ENCODE data around the gene DOCK11.
"Not testable (repeated sequence)": the region's sequence is repeated elsewhere in the genome, so short reads cannot be mapped to it uniquely, and the experiment has no call there.

DOCK11 gene

DNA sequence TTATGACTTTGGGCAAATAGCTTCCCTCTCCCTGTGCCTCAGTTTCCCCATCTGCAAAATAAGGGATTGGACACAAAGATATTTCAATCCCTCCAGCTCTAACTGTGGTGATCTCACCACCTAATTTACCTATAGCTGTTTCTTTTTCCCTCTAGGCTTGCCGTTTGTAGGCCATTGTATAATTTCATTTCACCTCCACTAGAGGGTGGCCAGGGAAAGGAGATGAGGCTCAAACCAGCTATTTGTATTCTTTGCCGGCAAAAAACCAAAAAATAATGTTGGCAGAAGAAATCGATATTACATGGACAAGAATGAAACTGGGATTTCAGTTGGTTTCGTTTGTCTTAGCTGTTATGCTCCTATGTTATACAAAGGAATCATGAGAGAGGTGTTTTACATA is 36.1 kb upstream of the DOCK11 start:
- Histone ChIP-seq H3K36me3 (ENCODE audit: insufficient read depth, low read length) (no peaks in the 10 kb centered on the region), H3K79me2 (ENCODE audit: insufficient read depth, low read length) (no peaks in the 10 kb centered on the region), H3K4me3 (ENCODE audit: low read depth in 1 of 2, low read length in 2 of 2) (no peak overlapping the region), H3K4me2 (ENCODE audit: insufficient read depth, low read length) (no peak overlapping the region), H4K20me1 (ENCODE audit: insufficient read depth, low read length) (no peaks in the 10 kb centered on the region), H3K4me1 (ENCODE audit: insufficient read depth, low read length) (no peaks in the 10 kb centered on the region), H3K27ac (ENCODE audit: low read length) (no peak overlapping the region), H2AFZ (ENCODE audit: low read depth, low read length) (no peak overlapping the region), H3K9ac (ENCODE audit: low read depth, low read length) (no peak overlapping the region), H3K27me3 (ENCODE audit: insufficient read depth, low read length, poor library complexity) (no peaks in the 10 kb centered on the region), H3K9me3 (ENCODE audit: insufficient read depth, low read length, severe bottlenecking) (no peaks in the 10 kb centered on the region)
- TF ChIP-seq, protein P1, sequence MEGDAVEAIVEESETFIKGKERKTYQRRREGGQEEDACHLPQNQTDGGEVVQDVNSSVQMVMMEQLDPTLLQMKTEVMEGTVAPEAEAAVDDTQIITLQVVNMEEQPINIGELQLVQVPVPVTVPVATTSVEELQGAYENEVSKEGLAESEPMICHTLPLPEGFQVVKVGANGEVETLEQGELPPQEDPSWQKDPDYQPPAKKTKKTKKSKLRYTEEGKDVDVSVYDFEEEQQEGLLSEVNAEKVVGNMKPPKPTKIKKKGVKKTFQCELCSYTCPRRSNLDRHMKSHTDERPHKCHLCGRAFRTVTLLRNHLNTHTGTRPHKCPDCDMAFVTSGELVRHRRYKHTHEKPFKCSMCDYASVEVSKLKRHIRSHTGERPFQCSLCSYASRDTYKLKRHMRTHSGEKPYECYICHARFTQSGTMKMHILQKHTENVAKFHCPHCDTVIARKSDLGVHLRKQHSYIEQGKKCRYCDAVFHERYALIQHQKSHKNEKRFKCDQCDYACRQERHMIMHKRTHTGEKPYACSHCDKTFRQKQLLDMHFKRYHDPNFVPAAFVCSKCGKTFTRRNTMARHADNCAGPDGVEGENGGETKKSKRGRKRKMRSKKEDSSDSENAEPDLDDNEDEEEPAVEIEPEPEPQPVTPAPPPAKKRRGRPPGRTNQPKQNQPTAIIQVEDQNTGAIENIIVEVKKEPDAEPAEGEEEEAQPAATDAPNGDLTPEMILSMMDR (IDR thresholded peaks at IDR 0.05; ENCODE audit: borderline replicate concordance, extremely low read depth, low read length, poor library complexity, severe bottlenecking): peak; percentile 54
- no peak for TF ChIP-seq EZH2 (IDR thresholded peaks at IDR 0.05; ENCODE audit: borderline replicate concordance, low read depth, low read length, severe bottlenecking)
- ATAC-seq (ENCODE audit: insufficient read depth, low read depth) (0 out of 3 replicates have a peak, but pooled peaks have one; percentile 47), DNase-seq (no peak)

DNA sequence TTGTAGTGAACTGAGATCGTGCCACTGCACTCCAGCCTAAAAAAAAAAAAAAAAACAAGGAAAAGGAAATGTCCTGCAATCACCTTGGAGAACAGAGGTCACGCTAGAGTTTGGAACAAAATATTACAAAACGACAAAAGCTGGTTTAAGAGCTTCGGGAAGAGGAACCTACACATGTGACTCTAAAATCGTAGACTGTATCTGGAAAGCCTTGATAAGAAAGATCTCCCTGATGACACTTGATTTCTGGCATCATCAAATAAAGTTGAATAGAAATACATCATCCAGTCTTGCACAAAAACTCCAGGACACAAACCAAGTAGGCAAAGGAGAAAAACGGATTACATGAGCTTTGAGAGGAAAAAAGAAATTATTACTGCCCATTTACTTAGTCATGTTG is 31.1 kb upstream of the DOCK11 start:
- Histone ChIP-seq H3K36me3 (ENCODE audit: insufficient read depth, low read length) (no peaks in the 10 kb centered on the region), H3K4me2 (ENCODE audit: insufficient read depth, low read length) (no peak overlapping the region), H3K4me1 (ENCODE audit: insufficient read depth, low read length) (no peaks in the 10 kb centered on the region), H3K27ac (ENCODE audit: low read length) (no peak overlapping the region), H3K27me3 (ENCODE audit: insufficient read depth, low read length, poor library complexity) (no peaks in the 10 kb centered on the region), H3K9ac (ENCODE audit: low read depth, low read length) (no peak overlapping the region), H3K79me2 (ENCODE audit: insufficient read depth, low read length) (no peaks in the 10 kb centered on the region), H4K20me1 (ENCODE audit: insufficient read depth, low read length) (no peaks in the 10 kb centered on the region), H3K4me3 (ENCODE audit: low read depth in 1 of 2, low read length in 2 of 2) (no peak overlapping the region), H2AFZ (ENCODE audit: low read depth, low read length) (no peak overlapping the region), H3K9me3 (ENCODE audit: insufficient read depth, low read length, severe bottlenecking) (no peaks in the 10 kb centered on the region)
- TF ChIP-seq, protein P1 (IDR thresholded peaks at IDR 0.05; ENCODE audit: borderline replicate concordance, extremely low read depth, low read length, poor library complexity, severe bottlenecking): no peak
- TF ChIP-seq EZH2 (IDR thresholded peaks at IDR 0.05; ENCODE audit: borderline replicate concordance, low read depth, low read length, severe bottlenecking): no peak
- DNase-seq (no peak), ATAC-seq (ENCODE audit: insufficient read depth, low read depth) (no peak)

DNA sequence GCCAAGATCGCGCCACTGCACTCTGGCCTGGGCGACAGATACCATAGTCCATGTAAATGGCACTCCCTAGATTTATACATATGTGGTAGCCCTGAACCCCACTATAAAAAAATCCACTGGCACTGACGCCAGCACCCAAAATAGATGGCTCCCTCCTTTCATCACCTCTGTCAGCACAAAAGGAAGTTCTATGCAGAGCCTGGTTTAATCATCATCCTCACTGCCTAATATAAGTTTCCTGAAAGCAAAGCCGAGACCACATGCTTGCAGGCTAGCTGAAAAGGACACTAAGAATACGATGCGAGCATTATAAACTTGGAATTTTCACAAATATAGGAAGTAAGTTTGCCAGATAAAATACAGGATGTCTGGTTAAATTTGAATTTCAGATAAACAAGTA is 27.5 kb upstream of the DOCK11 start:
- H3K4me1 ChIP-seq (ENCODE audit: insufficient read depth, low read length): no peaks in the 10 kb centered on the region
- H3K27me3 ChIP-seq (ENCODE audit: insufficient read depth, low read length, poor library complexity): no peaks in the 10 kb centered on the region
- H3K4me2 ChIP-seq (ENCODE audit: insufficient read depth, low read length): no peak overlapping the region
- no peaks in the 10 kb centered on the region for H3K79me2 ChIP-seq (ENCODE audit: insufficient read depth, low read length)
- no peaks in the 10 kb centered on the region for H3K36me3 ChIP-seq (ENCODE audit: insufficient read depth, low read length)
- no peak overlapping the region for H3K4me3 ChIP-seq (ENCODE audit: low read depth in 1 of 2, low read length in 2 of 2)
- no peaks in the 10 kb centered on the region for H4K20me1 ChIP-seq (ENCODE audit: insufficient read depth, low read length)
- ATAC-seq (ENCODE audit: insufficient read depth, low read depth) (no peak), DNase-seq (no peak)
- H3K27ac ChIP-seq (ENCODE audit: low read length): no peak overlapping the region
- no peak overlapping the region for H2AFZ ChIP-seq (ENCODE audit: low read depth, low read length)
- no peak overlapping the region for H3K9ac ChIP-seq (ENCODE audit: low read depth, low read length)
- H3K9me3 ChIP-seq (ENCODE audit: insufficient read depth, low read length, severe bottlenecking): no peaks in the 10 kb centered on the region
- TF ChIP-seq, protein P1 (IDR thresholded peaks at IDR 0.05; ENCODE audit: borderline replicate concordance, extremely low read depth, low read length, poor library complexity, severe bottlenecking): no peak
- no peak for TF ChIP-seq EZH2 (IDR thresholded peaks at IDR 0.05; ENCODE audit: borderline replicate concordance, low read depth, low read length, severe bottlenecking)

GRCh38 chrX:118470721-118471347 is 24.8 kb upstream of the DOCK11 start:
- not testable (repeated sequence) for ATAC-seq (ENCODE audit: insufficient read depth, low read depth); H3K27ac ChIP-seq (ENCODE audit: low read length); H3K9me3 ChIP-seq (ENCODE audit: insufficient read depth, low read length, severe bottlenecking); DNase-seq; H3K79me2 ChIP-seq (ENCODE audit: insufficient read depth, low read length); H3K9ac ChIP-seq (ENCODE audit: low read depth, low read length); H2AFZ ChIP-seq (ENCODE audit: low read depth, low read length); H3K27me3 ChIP-seq (ENCODE audit: insufficient read depth, low read length, poor library complexity); H3K4me1 ChIP-seq (ENCODE audit: insufficient read depth, low read length); H3K4me3 ChIP-seq (ENCODE audit: low read depth in 1 of 2, low read length in 2 of 2); H4K20me1 ChIP-seq (ENCODE audit: insufficient read depth, low read length); H3K36me3 ChIP-seq (ENCODE audit: insufficient read depth, low read length); H3K4me2 ChIP-seq (ENCODE audit: insufficient read depth, low read length)

Measured in DND-41 (cell line).